ENCODE data around the gene CLIC5.

- TF ChIP-seq EZH2 (IDR thresholded peaks at IDR 0.05; ENCODE audit: borderline replicate concordance, insufficient read depth, low read depth, low read length, poor library complexity, severe bottlenecking) = no peak
- TF ChIP-seq, protein P1, sequence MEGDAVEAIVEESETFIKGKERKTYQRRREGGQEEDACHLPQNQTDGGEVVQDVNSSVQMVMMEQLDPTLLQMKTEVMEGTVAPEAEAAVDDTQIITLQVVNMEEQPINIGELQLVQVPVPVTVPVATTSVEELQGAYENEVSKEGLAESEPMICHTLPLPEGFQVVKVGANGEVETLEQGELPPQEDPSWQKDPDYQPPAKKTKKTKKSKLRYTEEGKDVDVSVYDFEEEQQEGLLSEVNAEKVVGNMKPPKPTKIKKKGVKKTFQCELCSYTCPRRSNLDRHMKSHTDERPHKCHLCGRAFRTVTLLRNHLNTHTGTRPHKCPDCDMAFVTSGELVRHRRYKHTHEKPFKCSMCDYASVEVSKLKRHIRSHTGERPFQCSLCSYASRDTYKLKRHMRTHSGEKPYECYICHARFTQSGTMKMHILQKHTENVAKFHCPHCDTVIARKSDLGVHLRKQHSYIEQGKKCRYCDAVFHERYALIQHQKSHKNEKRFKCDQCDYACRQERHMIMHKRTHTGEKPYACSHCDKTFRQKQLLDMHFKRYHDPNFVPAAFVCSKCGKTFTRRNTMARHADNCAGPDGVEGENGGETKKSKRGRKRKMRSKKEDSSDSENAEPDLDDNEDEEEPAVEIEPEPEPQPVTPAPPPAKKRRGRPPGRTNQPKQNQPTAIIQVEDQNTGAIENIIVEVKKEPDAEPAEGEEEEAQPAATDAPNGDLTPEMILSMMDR (IDR thresholded peaks at IDR 0.05) = no peak
These were observed 42.1 kb upstream of the CLIC5 start for GRCh38 chr6:46057792-46058191.

Measured in B cell (primary cell).